A172 (cell line): Measurements from ENCODE around the gene HMGN2. TPM values are rescaled to one million over a fixed set of nuclear protein-coding genes. Genes with fewer than 3 reads are reported as not detected.

Source experiments
- DNase-seq: peaks from one replicate; pipeline ENCODE4 v3.0.0-alpha.2; 2015; ENCODE audit warnings: low spot score
- total RNA-seq: library from RNA; depleted of rRNA; stranded (reverse); fragments of >200 nt; shearing (Covaris generic); gene quantifications from 2 replicates; pipeline ENCODE4 v1.2.3, GENCODE V29; 2014; rRNA removed

The HMGN2 gene
- total RNA-seq = 470 and 477 TPM in 2 replicates

GRCh38 chr1:26472320-26472900 is at the start of gene HMGN2:
HMGN2 (plus strand) TSS chr1:26472440; CDS start chr1:26472613, 173 bp downstream.
- DNase-seq = peak; percentile 77

- DNase-seq = no peak
These were observed 42.5 kb upstream of the HMGN2 start for GRCh38 chr1:26429721-26430120.

- peak; percentile 84 for DNase-seq
These were observed 40.1 kb upstream of the HMGN2 start, which contains the start of gene DHDDS for GRCh38 chr1:26431979-26432695. DHDDS (plus strand) TSS chr1:26432321; CDS start chr1:26432946, 625 bp downstream.

- no peak for DNase-seq
These were observed 39.4 kb upstream of the HMGN2 start for GRCh38 chr1:26432793-26433192.

GRCh38 chr1:26434161-26434752 is 38.0 kb upstream of the HMGN2 start:
- no peak for DNase-seq

GRCh38 chr1:26438041-26438440 is 34.2 kb upstream of the HMGN2 start:
- no peak for DNase-seq

GRCh38 chr1:26440259-26440658 is 32.0 kb upstream of the HMGN2 start:
- no peak for DNase-seq

GRCh38 chr1:26449868-26450267 is 22.4 kb upstream of the HMGN2 start:
- no peak for DNase-seq

GRCh38 chr1:26450908-26451307 is 21.3 kb upstream of the HMGN2 start:
- DNase-seq = no peak

- no peak for DNase-seq
These were observed 19.6 kb upstream of the HMGN2 start for GRCh38 chr1:26452459-26453183.

GRCh38 chr1:26459148-26459547 is 13.1 kb upstream of the HMGN2 start:
- DNase-seq = no peak

GRCh38 chr1:26459573-26460031 is 12.6 kb upstream of the HMGN2 start:
- no peak for DNase-seq

GRCh38 chr1:26468911-26469310 is 3.3 kb upstream of the HMGN2 start:
- DNase-seq = no peak

- DNase-seq = no peak
These were observed 2.7 kb upstream of the HMGN2 start for GRCh38 chr1:26469558-26469957.

GRCh38 chr1:26470878-26471497 is 1.3 kb upstream of the HMGN2 start:
- DNase-seq = no peak

GRCh38 chr1:26471498-26472319 is 531 bp upstream of the HMGN2 start:
- DNase-seq = peak; percentile 39

- peak; percentile 67 for DNase-seq
These were observed 933 bp downstream of the HMGN2 start for GRCh38 chr1:26472901-26473845.

GRCh38 chr1:26474818-26475217 is 2.6 kb downstream of the HMGN2 start:
- no peak for DNase-seq

GRCh38 chr1:26475989-26476388 is 3.7 kb downstream of the HMGN2 start:
- DNase-seq = no peak

GRCh38 chr1:26476958-26477357 is 4.7 kb downstream of the HMGN2 start:
- DNase-seq = no peak
